DMS79 (cell line): Measurements from ENCODE around the gene FRMD4B.

Experiments used
- DNase-seq: peaks from one replicate; lab custom pipeline; 2025; lab: John Stamatoyannopoulos, UW

The FRMD4B gene

DNA sequence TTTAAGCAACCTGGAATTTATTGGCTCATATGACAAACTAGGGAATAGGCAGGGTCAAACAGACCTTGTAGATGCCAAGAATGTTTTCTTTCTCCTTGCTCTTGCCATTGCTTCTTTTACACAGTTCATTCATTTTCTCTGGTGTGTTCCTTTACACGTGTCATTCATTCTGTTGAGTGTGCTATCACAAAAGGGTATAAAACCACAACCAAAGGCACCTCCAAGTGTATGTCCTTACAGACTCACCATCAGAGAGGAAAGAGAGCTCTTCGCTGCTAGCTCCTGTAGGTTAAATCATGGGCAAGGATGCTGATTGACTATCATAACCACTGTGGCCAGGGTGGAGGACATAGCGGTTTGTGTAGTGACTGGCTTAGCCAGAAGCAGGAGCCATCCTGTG lies 19.2 kb upstream of the FRMD4B start:
- no peak for DNase-seq

DNA sequence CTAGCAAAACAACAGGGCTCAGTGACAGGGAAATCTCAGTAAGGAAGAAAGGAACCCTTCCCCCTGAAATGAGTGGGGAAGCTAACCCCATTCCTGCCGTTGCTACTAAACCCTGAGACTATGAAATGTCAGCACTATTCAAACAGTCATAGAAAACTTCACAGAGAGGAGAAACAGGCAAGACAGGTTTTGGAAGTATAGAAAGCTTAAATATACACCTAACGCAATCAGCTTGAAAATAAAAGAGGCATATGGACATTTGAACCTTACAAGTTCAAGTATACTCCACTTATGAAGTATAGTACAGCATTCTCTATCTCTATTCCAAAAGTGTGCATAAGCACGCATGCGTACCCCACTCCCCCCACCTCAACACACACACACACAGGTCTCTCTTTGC lies 17.6 kb upstream of the FRMD4B start:
- no peak for DNase-seq

DNA sequence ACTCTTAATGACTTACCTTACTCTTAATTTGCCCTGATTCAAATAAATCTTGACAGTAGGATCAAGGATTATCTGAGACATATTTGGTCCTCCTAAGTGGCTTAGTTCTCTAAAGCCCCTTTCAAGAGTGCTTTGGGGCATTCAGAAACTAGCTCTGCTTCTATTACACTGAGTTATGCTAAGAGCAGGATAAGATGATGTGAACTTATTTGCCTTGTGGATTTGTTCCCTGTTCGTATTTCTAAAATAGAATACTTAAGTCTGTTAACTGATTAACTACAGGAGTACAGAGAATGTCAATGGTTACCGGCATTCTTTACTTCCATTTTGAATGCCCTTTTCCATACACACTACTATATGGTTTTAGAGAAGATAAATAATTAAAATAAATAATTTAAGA lies 14.8 kb upstream of the FRMD4B start:
- no peak for DNase-seq

DNA sequence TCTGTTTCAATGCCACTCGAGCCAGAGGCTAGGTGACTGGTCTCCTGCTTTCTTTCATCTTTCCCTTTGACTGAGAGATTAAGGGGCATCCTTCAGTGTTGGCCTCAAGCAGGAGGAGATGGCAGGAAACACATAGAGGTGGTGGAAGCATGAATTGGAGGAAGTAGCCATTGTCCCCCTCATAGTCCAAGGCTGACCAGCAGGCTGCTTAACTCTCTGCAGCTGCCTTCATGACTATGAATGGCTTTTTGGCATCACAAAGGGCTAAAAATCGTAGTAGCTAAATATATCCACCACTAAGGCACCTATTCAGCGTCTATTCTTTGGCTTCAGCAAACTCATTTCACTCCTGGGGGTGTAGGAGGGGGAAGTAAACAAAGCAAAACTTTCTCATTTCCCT lies 7.0 kb upstream of the FRMD4B start:
- no peak for DNase-seq

DNA sequence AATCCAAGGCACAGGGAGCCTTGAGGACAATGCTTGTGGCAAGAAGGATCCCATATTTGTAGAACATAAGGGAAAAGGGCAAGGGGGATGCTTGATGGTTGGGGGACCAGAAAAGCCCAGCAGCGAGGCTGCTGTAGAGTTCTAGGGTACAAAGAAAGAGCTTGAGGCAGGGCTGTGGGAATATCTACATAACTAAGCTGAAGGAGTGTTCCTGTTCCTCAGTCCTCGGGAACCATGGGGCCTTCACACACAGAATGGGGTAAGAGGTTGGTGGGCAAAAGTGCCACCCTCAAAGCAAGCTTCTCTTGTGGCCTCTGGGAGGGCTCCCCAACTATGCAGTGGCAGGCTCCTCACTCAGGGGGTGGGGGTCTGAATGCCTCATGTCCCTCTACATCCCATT lies 6.5 kb upstream of the FRMD4B start:
- no peak for DNase-seq

DNA sequence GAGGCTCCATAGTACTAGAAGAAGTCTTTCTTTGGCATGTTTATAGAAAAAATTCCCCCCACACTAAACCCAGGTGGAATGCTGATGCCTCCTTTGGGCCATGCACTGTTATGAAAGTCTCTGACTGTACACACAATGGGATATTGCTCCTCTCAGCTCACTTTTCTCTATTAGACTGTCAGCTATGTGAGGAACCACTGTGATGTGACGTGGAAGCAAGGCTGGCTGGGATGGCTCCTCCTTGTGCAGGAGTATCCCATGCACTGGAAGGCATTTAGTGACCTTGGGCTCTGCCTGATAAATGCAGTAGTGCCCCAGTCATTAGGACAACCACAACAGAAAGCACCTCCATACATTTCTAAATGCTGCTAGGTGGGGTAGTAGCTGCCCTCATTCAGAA lies 5.7 kb upstream of the FRMD4B start:
- DNase-seq, result no peak

DNA sequence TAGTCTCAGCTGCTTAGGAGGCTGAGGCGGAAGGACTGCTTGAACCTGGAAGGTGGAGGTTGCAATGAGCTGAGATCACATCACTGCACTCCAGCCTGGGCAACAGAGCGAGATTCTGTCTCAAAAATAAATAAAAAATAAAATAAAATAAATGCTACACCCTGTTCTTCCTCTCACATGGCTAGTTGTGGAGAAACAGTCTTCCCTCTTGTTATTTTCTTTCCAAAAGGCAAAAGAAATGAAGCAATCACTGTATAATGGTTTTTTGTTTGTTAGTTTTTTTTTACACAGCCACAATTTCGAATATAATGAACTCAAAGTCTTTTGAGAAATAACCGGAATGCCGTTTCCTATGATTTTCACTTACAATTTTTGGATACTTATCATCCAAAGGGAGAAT lies 4.9 kb upstream of the FRMD4B start:
- no peak for DNase-seq

DNA sequence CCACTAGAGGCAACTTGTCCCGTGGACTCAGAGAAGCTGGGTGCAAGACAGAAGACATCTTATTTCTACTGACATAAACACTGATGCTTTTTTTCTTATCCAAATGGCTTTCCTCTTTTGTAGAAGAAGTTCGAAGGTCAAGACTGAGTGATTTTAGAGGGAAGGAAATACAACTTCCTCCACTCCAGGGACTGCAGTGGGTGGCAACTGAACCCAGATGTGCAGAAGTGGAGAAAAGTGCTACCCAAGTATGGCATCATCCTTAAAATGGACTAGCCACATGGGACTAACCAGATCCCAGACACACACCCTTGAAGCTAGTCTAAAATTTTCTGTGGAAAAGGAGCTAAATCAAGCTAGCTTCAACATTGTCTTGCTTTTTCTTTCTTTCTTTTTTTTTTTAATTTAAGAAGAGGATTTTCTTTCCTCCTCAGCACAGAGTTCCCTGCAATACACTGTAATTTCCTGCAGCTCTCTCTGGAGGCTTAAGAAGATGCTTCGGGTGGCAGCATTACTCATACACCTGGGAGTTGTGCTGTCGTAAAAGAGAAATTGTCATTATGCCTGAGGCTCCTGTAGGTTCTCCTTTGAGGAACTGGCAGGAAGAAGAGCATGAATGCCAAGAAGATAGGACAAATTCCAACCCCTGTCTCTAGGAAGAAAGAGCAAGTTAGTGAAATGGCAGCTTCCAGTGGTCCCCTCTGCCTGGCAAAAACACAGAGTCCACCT lies 3.8 kb upstream of the FRMD4B start:
- DNase-seq, result no peak

DNA sequence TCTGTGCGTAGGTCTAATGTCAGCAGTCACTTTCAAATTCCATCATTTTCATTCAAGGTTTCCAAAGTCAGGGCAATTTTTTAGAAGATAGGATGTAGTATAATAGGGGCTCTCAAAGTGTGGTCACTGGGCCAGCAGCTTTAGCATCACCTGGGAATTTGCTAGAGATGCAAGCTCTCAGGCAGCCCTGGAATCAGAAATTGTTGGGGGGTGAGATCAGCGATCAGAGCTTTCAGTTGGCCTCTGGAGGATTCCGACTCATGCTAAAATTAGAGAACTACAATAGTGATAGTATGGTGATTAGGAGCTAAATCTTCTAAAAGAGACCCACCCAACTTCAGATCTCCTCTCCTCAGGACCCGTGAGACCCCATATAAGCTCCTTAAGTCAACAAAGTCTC lies 2.4 kb upstream of the FRMD4B start:
- no peak for DNase-seq

DNA sequence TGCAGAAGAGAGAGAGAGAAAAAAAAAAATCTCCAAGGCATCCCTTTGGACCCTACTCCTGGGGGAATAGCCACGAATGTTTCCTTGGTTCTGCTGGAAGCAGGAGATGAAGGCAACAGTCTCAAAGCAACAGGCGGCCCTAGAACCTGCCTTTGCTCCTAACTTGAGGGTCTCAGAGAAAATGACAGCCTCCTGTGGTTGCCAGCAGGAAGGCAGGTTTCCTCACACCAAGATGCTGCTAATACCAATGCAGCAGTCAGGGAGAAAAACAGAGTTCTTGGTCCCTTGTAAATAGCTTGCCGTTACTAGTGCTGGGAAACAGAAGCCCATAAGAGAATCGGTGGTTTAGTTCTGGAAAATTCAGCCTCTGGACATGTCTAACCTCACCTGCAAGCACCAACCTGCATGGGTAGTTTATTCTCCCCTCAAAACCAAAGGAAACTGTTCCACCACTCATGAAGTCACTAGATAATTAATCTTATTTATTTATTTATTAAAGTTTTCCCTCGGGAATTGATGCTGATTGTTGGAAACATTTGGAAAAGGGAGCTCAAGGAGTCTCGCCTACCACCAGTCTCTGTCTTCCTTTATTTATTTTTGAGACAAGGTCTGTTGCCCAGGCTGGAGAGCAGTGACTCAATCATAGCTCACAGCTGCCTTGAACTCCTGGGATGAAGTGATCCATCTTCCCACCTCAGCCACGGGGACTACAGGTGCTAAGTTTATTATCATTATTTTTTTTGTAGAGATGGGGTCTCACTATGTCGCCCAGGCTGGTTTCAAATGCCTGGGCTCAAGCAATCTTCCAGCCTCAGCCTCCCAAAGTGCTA lies 883 bp upstream of the FRMD4B start:
- no peak for DNase-seq

DNA sequence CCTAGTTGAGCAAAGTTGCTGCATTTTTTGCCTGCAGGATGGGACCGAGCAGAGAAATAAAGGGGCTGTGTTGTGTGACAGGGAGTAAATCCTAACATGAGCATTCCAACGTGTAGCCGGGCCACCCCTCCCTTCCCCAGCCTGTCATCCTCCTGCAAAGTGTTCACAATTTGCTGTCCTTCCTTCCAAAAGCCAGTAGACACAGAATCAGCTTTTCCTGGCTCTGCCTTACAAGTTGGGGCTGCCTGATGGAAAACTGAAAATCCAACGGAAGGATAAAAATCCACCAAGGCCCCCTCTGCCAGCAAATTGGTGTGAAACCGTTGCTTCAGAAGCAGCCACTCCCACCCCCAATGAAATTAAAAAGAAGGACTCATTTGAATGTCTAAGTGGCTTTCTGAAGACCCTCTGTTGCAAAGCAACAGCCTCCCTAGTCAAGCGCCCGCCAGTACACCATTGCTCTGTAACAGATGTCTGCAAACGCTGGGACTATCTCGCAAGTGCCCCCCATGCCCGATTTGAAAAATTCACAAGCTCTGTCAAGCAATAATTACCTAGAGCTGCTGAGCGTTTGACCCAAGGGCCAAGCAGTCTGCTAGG lies 665 bp downstream of the FRMD4B start:
- DNase-seq, result no peak

DNA sequence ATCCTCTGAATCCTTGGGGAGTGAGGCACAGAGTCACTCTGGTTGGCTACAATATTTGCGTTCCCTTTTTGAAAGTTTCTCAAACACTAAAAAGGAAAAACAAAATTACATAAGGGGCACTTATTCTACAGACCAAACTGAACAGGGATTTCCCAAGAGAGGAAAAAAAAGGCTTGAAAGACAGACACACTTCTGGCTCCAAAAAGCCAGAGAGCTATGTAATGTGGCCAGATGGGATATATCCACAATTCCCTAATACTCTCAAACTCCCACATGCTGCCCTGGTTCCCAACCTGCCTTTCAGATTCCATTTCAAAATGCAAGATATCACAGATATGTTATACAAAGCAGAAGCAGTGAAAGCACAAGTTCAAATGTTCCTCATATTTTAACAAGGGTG lies 1.6 kb downstream of the FRMD4B start:
- DNase-seq, result no peak

DNA sequence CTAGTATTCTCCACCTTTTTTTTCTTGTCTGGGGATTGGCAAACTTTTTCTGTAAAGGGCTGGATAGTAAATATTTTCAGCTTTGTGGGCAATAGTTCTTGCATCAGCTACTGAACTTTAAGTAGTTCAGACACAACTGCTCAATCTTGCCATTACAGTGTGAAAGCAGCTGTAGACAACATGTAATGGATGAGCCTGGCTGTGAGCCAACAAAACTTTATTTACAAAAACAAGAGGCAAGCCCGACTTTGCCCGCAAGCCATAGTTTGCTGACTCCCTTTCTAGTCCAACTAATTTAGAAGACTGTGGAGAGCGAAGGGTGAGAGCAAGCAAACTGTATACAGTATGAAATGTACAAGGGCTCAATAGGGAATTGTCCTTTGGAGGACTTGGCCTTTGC lies 6.2 kb downstream of the FRMD4B start:
- no peak for DNase-seq

DNA sequence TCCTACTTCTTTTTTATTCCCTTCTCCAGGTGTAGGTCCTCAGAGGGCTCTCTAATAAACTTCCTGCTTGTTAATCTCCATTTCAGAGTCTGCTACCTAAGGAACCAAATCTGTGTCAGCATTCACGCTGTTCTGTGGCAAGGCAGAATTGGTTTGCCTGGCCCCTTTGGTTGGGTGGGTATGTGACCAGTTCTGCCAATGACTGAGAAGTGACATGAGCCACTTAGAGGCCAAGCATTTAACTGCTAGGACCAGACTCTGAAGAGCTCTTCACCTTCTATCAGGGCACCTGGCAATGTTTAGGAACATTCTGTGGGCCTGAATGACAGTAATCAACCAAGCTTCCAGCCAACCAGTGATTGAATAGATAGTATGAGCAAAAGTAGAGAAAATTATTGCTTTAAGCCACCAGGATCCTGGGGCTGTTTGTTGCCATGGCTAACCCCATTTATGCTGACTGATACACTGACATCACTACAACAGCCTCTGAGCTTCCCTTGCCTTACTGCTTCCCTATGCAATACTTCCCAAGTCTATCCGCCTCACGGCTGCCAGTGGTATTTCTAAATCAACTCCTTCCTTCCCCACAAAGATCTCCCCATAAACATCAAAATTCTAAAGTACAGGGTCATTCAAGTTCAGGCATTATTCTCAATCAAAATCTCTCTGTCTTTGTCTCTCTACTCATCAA lies 7.6 kb downstream of the FRMD4B start:
- no peak for DNase-seq

DNA sequence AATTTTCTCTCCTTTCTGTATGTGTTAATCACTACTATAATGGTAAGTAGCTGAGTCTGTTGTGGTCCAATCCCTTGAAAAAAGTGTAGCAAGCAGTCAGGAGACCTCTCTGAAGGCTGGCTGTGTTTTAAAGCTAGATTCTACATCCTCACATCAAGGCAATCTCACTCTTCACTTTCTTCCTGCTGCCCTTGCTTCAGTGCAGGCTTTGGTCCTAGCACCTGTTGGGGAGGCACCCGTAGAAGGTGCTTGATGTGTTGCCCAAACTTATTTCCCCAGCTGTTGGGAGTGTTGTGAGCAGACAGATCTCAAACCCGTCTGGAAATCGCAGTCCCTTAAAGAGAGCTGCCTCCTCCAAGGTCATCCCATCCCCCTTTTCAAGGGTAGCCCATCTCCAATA lies 8.6 kb downstream of the FRMD4B start:
- DNase-seq, result no peak

DNA sequence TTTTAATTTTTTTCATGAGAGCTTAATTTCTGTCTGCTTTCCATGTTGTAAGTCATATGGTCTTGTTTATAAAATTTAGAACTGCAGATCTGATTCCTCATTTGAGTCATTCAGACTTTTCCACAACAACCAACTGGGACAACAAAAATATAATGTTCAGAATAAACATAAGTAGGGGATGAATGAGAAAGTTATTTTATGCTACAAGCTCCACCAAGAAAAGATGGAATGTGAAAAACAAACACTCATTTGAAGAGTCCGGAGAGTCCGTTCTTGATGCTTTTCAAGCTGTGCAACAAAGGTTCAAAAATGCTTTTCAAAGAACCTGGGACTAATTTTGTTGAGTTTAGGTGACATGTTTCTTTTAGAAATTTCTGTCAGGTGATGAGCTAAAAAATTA lies 9.2 kb downstream of the FRMD4B start:
- no peak for DNase-seq

DNA sequence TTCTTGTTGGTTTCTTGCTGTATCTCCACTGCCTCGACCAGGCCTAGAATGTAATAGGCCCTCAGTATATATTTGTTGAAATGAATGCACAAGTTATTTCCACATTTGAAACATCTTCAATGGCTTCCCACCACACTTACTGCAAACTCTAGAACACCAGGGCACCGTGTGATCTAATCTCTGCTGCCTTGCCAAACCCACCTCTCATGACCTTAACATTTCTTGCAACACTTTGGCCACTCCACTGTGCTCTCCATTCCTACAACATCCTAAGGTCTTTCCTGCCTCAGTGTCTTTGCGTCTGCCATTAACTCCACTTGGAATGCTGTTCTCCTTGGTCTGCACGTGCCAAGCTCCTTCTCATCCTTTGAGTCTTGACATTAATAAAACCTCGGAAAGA lies 14.1 kb downstream of the FRMD4B start:
- DNase-seq, result no peak

DNA sequence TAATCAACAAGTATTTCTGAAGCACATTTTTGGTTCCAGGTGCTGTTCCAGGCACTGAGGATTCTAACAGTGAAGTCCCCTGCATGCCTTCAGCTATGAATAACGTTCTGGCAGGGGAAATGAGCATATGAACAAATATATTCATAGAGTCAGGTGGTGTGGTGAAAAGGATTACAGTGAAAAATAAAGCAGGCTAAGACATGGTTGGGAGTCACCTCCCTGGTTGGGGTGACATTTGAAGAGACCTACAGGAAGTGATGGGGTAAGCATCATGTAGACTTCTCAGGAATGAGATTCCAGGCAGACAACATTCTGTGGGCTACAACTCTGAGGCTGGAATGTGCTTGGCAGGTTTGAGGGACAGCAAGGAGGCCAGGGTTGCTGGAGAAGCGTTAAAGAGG lies 15.0 kb downstream of the FRMD4B start:
- DNase-seq, result no peak

DNA sequence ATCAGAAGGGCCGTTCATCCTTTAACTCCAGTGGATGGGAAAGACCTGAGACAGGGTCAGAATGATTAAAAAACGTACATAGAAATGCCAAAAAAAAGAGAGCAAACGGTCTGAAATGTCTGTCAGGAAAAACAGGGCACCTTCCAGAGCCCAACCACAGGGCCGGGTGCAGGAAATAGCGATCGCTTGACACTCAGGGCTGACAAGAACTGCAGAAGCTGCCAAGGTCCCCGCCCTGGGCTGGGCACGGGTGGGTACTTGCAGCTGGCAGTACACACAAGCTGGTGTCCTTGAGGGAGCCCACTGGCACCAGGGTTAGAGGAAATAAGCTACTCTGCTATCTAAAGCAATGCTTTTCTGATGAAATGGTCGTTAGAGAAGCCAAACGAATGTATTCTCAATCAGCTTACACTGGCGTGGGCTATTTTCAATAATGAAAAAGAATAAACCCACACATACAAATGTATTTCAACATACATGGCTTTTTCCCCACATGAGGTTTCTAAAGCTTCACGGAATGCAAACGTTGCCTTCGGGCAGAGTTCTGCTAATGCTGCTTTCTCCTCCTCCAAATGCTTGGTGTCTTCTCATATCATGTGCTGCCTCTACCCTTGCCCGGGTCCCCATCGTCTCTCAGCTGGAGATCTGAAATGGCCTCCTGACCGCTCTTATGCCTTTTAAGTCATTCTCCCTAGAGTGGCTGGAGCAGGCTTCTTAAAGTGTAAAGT lies 15.6 kb downstream of the FRMD4B start:
- DNase-seq, result no peak

DNA sequence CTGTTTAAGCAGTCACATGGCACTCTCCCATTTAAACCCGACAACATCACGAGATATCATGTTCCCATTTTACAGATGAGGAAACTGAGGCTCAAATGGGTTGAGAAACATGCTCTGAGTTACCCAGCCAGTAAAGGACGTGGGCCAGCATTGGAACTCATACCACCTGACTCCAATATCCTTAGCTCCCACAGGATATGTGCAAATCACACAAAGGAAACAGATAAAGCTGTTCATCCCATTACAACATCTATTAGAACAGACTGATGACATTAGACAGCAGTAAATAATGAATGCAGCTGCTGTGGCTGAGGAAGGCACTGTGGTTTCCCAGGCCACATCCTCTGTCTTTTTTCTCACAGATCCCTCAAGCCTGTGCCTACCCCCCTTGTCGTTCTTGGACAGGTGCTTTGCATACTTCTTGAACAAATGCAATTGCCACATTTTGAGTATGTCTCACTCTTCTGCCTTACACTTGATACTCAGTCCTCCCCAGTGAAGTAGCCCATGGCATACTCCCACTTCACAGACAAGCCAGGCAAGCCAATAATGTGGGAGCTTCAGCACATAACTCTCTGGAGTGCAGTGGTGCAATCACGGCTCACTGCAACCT lies 17.7 kb downstream of the FRMD4B start:
- DNase-seq, result no peak

DNA sequence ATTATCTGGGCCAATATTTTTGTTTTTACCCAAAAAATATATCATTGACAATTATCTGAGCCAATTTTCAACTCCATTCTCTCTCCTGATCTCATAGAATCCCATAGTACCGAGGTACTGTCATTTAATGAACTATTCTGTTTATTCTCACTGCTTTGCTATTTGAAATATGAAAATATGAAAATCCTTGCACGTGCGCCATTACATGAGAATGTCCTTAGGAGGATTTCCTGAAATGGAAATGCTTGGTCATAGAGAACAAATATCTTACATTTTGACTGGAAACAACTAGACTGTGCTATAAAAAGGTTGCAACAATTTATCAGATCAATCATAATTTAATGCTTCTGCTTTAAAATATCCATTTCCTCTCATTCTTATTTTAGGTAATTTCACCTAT lies 18.3 kb downstream of the FRMD4B start:
- DNase-seq, result no peak

DNA sequence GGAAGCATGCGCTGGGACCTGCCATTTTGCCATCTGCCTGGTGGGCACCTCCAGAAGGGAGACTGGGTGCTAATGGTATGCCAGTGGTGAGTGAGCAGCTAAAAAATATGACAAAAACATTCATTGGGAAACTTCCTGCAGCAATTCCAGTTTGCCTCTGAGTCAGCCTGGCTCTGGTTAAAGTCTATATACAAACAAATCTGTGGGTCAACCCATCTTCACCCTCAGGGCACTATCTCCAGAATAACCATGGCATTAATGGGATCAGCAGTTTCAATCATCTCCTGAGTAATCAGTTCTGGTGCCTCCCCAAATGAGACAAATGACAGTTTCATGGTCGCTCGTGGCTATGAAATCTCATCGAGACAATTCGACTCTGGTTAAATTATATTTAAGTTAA lies 21.5 kb downstream of the FRMD4B start:
- no peak for DNase-seq
